HG03196 (cell line): ENCODE results near the gene HS3ST5.
"Not testable (repeated sequence)": the region's sequence is repeated elsewhere in the genome, so short reads cannot be mapped to it uniquely, and the experiment has no call there.

Experiments used
- ATAC-seq: cut with Tn5 transposase; IDR thresholded peaks from one replicate; pipeline ENCODE4 v1.9.1; 2021; ENCODE audit not compliant: unreplicated experiment

The HS3ST5 gene

GRCh38 chr6:114158838-114159694, 183.8 kb downstream of the HS3ST5 start:
- ATAC-seq, result no peak

- ATAC-seq, result no peak
Measured at GRCh38 chr6:114158411-114158810, 184.4 kb downstream of the HS3ST5 start.

- ATAC-seq, result no peak
Measured at GRCh38 chr6:114157848-114158247, 185.0 kb downstream of the HS3ST5 start.

GRCh38 chr6:114155763-114156162, 187.1 kb downstream of the HS3ST5 start:
- ATAC-seq, result no peak

DNA sequence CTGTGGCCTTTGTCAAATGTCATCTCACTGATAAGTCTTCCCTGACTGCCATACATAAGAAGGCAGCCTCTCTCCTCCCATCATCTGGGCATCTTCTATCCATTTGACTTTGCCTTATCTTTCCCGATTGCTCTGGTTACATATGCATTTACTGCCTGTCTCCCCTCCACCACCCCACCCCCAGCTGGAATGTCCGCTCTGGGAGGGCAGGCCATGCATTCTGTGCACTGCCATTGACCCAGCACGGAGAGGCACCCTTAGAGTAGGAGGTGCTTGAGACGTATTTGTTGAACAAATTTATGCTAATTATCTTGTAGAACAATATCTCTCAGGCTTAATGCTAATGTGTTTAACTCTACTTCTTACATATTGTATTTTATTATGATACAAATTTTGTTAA, 188.0 kb downstream of the HS3ST5 start:
- ATAC-seq, result no peak

DNA sequence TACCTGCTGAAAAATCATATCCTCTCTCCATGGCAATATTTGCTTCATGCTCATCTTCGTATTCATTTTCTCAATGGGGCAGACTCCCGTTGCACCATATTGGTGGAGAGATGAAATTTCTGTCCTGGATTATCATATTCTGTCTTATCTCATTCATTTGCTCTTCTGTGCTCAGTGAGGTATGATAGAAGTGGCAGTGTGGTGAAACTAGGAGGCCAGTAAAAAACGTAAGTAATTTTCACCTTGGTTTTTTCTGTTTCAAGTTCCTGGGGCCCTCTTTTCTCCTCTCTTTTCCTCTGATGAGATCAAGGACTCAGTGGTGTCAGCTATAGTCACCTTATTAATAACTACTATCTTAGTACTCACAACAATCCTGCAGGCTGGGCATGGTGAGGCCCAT, 189.4 kb downstream of the HS3ST5 start:
- no peak for ATAC-seq

GRCh38 chr6:114151064-114151690, 191.6 kb downstream of the HS3ST5 start:
- ATAC-seq, result no peak

DNA sequence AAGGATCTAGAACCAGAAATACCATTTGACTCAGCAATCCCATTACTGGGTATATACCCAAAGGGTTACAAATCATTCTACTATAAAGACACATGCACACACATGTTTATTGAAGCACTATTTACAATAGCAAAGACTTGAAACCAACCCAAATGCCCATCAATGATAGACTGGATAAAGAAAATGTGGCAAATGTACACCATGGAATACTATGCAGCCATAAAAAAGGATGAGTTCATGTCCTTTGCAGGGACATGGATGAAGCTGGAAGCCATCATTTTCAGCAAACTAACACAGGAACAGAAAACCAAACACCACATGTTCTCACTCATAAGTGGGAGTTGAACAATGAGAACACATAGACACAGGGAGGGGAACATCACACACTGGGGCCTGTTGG, 193.6 kb downstream of the HS3ST5 start:
- not testable (repeated sequence) for ATAC-seq

DNA sequence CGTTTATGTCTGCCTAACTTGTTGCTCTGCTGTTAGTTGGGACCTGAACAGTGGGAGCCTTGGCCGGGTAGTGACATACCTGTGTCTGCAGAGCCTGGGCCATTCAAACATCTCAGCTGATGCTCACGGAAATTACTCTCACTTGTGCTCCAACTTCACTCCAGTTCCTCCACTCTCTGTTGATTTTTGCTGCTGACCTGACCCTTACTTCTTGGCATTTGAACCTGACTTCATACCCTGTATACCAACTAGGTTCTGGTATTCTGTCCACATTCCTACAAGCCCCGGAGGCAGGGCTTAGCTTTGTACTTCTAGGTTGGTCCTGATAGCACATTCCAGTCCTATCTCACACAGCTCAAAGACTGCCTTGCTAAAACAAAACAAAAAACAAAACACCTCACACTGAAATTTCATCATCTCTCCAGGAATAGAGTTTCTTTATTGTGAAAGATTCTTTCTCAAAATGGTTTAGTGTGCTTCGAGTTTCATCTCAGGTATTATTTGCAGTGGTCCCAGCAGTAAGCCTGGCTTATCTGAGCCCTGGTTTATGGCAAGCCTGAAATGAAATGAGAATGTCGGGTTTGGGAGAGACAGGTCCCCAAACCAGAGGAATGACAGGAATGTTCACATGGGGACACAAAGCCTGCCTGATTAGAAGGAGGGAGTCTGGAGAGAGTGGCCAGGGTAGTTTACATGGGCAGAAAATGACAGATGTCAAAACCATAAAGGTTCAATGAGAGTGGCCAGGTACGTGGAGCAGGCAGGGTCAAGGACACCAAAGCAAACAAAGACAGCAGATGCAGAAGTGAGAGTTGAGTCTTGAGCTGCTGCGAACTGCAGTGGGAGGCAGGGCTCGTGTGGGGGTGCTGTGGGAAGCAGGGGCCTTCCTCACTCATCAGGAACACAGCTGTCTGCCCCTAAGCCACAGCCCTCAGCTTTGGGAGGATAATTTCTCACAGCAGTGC, 197.7 kb downstream of the HS3ST5 start:
- ATAC-seq, result no peak

DNA sequence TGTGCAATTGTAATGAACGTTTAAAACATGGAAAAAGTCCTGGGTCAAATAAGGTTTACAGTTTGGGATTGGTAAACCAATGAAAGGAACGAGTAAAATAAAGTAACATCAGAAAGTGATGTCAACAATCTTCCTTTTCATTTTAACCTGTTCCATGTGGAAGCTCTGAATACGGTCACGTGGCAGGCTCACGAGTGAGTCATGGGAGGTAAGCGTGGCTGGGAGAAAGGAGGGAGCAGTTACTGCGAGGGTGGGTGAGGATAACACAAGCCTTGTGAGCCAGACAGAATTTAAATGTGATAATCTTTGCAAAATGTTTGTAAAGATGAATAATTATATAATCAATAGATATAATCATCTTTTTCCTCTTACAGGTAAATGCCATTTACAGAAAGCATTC, 200.6 kb downstream of the HS3ST5 start:
- ATAC-seq, result no peak

- no peak for ATAC-seq
Measured at GRCh38 chr6:114140416-114140815, 202.4 kb downstream of the HS3ST5 start.

DNA sequence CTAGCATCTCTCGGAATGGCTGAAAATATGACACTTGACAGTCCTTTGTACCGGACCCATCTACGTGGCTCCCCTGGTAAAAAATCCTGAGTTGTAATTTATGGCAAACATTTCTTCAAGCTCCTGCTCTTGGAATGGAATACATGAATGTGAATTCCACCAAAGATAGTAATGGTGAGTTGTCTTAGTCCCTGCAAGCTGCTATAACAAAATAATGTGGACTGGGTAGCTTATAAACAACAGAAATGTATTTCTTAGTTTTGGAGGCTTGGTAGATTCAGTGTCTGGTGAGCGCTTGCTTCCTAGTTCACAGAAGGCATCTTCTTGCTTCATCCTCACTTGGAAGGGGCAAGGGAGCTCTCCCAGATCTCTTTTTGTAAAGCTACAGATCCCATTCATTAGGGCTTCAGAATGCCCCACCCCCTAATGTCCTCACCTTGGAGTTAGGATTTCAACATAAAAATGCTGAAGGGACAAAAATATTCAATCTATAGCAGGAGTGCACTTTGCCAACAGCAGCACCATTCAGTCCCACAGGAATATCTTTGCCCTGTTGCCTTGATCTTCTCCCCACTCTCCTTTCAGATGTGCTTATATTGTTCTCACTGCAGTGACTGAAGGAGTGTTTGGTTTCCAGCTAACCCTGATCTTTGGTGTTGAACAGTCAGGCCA, 204.1 kb downstream of the HS3ST5 start:
- no peak for ATAC-seq

- no peak for ATAC-seq
Measured at GRCh38 chr6:114135363-114135971, 207.4 kb downstream of the HS3ST5 start.

GRCh38 chr6:114133816-114134215, 209.0 kb downstream of the HS3ST5 start:
- ATAC-seq, result no peak

GRCh38 chr6:114131945-114132344, 210.9 kb downstream of the HS3ST5 start:
- ATAC-seq, result no peak

DNA sequence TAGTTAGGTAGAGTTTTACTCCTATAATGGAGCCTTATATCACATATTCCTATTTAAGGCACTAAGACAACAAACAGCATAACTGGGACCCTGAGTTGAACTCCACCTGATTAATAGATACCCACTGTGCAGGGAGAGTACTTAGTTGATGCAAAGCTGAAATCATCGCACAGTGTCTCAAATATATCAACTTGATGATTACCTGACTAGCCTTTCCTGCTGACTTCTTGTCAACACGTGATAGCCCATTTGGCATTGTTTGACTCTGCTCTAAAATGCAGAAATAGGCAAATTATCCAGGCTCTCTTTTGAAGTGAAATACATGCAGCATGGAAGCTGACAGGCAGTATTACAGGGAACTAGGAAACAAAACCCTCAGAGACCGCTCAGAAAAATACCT, 217.2 kb downstream of the HS3ST5 start:
- no peak for ATAC-seq

- no peak for ATAC-seq
Measured at GRCh38 chr6:114121913-114122662, 220.7 kb downstream of the HS3ST5 start.

- no peak for ATAC-seq
Measured at GRCh38 chr6:114119056-114119455, 223.8 kb downstream of the HS3ST5 start.

DNA sequence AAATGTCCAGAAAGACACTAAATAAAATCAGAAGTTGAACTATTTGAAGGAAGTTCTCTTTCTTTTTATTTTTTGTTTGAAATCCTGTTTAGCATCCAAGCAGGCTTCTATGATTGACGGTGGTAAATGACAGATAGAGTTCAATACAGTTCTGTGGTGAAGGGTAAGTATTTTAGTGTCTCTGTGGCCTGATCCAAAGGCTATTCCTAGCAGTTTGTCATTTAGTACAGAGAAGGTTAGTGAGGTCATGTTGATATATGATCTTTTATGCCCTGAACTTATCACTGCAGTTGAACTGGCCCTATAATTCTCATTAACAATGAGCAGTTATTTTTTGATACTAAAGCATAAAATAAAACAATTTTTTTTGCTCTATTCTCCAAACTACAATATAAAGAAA, 227.2 kb downstream of the HS3ST5 start:
- ATAC-seq, result no peak
